Ovary (tissue), 9 donors: Measurements from ENCODE around the gene ZP3. TPM values are rescaled to one million over a fixed set of nuclear protein-coding genes. Genes with fewer than 3 reads are reported as not detected.

Experiments
- polyA plus RNA-seq, 2 donors: library from polyadenylated mRNA; stranded (reverse); fragments of 200-250 nt in 1 of 2; fragments of 350-450 nt in 1 of 2; fragmentation: Illumina TruSeq in 1 of 2; extraction: RNeasy Lipid Tissue Mini Kit (QIAGEN cat#74804) in 1 of 2; gene quantifications; one replicate each; pipeline ENCODE4 v1.2.3, GENCODE V29; 2013 to 2014
- total RNA-seq, 7 donors: library from RNA; depleted of rRNA in 2 of 7; stranded (reverse); fragments of >200 nt in 2 of 7; fragmentation: NEBNext Ultra II Directional in 3 of 7; extraction: Animal tissue kit (Norgen Biotek cat#: 25700) in 3 of 7; gene quantifications; one replicate each; pipeline versions ENCODE4 v1.1.0 to v1.2.4, GENCODE V29; 2016 to 2023
- donor health status: DM: no; HTN: no; CAD: no; lungs with moderate emphysema.
- donor health status: DM: no; HTN: no; CAD: no.
- donor health status: Bipolar disorder and iron deficiency.
- donor health status: DM: yes; HTN: yes; CAD: no.
- donor health status: DM: no; HTN: no; CAD: no.
- donor health status: DM: yes; HTN: yes; CAD: no.

ZP3 gene
- total and polyA plus RNA-seq, 9 donors, result 0.73 to 22.0 (median 5.3) TPM

Other genes with a start within 250 kb of the ZP3 start
- 10 to 100 TPM in 2 of 7 donors, 1 to 10 TPM in 5; 4.4 to 13.4 (median 6.6) TPM for gene SRRM3, start 223.1 kb upstream of the ZP3 start, total RNA-seq
- gene SRRM3, start 223.1 kb upstream of the ZP3 start, polyA plus RNA-seq, result 1 to 10 TPM; 2.0 to 3.0 TPM
- 100 to 1,000 TPM; 138 to 913 (median 503) TPM for gene HSPB1, start 122.3 kb upstream of the ZP3 start, total RNA-seq
- 100 to 1,000 TPM in 1 of 2 donors, 1 to 10 TPM in 1; 5.7 to 326 TPM for gene HSPB1, start 122.3 kb upstream of the ZP3 start, polyA plus RNA-seq
- 100 to 1,000 TPM in 3 of 7 donors, 10 to 100 TPM in 4; 32.0 to 107 (median 99.2) TPM for gene YWHAG, start 66.0 kb upstream of the ZP3 start, total RNA-seq
- 100 to 1,000 TPM in 1 of 2 donors, 10 to 100 TPM in 1; 40.2 to 121 TPM for gene YWHAG, start 66.0 kb upstream of the ZP3 start, polyA plus RNA-seq
- gene SSC4D, start 15.3 kb upstream of the ZP3 start, total RNA-seq, result 1 to 10 TPM in 5 of 7 donors, under 1 TPM in 2; 0.48 to 2.6 (median 1.0) TPM
- 1 to 10 TPM in 1 of 2 donors, under 1 TPM in 1; 0.73 to 1.3 TPM for gene SSC4D, start 15.3 kb upstream of the ZP3 start, polyA plus RNA-seq
- 10 to 100 TPM; 12.6 to 24.5 (median 16.6) TPM for gene DTX2, start 36.8 kb downstream of the ZP3 start, total RNA-seq
- 10 to 100 TPM in 1 of 2 donors, 1 to 10 TPM in 1; 2.2 to 13.3 TPM for gene DTX2, start 36.8 kb downstream of the ZP3 start, polyA plus RNA-seq
- gene UPK3B, start 85.6 kb downstream of the ZP3 start, total RNA-seq, result 100 to 1,000 TPM in 1 of 7 donors, 10 to 100 TPM in 1, 1 to 10 TPM in 5; 1.7 to 607 (median 4.1) TPM
- 1 to 10 TPM in 1 of 2 donors, under 1 TPM in 1; 0.78 to 2.0 TPM for gene UPK3B, start 85.6 kb downstream of the ZP3 start, polyA plus RNA-seq
- gene SPDYE16, start 118.3 kb downstream of the ZP3 start, total RNA-seq, result 1 to 10 TPM in 2 of 7 donors, under 1 TPM in 5; 0.11 to 1.7 (median 0.62) TPM
- under 1 TPM; 0.15 to 0.71 TPM for gene SPDYE16, start 118.3 kb downstream of the ZP3 start, polyA plus RNA-seq
- 10 to 100 TPM in 4 of 7 donors, 1 to 10 TPM in 3; 5.2 to 36.2 (median 16.9) TPM for gene POMZP3, start 202.3 kb downstream of the ZP3 start, total RNA-seq
- gene POMZP3, start 202.3 kb downstream of the ZP3 start, polyA plus RNA-seq, result 10 to 100 TPM; 10.2 to 15.3 TPM